ENCODE data around the gene MORN1. TPM values are rescaled to one million over a fixed set of nuclear protein-coding genes. Genes with fewer than 3 reads are reported as not detected.

MORN1 gene
- total and polyA plus RNA-seq, 2 experiments from 2014 or later, result 4.8 to 11.1 TPM

DNA sequence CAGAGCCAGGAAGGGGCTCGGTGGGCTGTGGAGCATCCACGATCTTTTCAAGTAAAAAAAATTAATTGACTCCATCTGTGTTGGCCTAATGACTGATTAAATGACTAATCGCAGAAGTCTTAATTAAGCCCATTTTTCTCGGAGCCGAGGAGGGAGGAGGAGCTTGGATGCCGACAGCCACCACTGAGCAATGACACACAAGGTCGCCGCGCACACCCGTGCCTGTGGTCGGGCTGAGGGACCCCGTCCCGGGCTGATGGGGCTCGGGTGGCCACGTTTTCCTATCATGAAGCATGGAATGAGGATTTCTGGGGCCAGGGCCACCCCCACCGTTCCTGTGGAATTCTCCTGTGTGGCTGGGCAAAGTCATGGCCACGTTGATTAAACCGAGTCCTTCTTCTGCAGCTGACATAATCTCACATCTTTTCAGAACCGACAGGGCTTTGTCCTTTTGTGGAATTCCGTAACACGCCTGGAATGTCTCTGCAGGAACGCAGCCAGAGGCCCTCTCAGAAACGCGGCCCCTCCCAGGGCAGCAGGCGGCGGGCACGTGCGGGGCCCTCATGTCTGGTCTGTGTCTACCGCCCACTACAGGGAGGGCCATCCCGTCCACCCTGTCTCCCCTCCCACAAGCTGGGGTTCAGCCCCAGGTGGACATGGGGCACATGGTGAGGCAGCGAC is 60.7 kb downstream of the MORN1 start (continued):
- TF ChIP-seq, protein P1, sequence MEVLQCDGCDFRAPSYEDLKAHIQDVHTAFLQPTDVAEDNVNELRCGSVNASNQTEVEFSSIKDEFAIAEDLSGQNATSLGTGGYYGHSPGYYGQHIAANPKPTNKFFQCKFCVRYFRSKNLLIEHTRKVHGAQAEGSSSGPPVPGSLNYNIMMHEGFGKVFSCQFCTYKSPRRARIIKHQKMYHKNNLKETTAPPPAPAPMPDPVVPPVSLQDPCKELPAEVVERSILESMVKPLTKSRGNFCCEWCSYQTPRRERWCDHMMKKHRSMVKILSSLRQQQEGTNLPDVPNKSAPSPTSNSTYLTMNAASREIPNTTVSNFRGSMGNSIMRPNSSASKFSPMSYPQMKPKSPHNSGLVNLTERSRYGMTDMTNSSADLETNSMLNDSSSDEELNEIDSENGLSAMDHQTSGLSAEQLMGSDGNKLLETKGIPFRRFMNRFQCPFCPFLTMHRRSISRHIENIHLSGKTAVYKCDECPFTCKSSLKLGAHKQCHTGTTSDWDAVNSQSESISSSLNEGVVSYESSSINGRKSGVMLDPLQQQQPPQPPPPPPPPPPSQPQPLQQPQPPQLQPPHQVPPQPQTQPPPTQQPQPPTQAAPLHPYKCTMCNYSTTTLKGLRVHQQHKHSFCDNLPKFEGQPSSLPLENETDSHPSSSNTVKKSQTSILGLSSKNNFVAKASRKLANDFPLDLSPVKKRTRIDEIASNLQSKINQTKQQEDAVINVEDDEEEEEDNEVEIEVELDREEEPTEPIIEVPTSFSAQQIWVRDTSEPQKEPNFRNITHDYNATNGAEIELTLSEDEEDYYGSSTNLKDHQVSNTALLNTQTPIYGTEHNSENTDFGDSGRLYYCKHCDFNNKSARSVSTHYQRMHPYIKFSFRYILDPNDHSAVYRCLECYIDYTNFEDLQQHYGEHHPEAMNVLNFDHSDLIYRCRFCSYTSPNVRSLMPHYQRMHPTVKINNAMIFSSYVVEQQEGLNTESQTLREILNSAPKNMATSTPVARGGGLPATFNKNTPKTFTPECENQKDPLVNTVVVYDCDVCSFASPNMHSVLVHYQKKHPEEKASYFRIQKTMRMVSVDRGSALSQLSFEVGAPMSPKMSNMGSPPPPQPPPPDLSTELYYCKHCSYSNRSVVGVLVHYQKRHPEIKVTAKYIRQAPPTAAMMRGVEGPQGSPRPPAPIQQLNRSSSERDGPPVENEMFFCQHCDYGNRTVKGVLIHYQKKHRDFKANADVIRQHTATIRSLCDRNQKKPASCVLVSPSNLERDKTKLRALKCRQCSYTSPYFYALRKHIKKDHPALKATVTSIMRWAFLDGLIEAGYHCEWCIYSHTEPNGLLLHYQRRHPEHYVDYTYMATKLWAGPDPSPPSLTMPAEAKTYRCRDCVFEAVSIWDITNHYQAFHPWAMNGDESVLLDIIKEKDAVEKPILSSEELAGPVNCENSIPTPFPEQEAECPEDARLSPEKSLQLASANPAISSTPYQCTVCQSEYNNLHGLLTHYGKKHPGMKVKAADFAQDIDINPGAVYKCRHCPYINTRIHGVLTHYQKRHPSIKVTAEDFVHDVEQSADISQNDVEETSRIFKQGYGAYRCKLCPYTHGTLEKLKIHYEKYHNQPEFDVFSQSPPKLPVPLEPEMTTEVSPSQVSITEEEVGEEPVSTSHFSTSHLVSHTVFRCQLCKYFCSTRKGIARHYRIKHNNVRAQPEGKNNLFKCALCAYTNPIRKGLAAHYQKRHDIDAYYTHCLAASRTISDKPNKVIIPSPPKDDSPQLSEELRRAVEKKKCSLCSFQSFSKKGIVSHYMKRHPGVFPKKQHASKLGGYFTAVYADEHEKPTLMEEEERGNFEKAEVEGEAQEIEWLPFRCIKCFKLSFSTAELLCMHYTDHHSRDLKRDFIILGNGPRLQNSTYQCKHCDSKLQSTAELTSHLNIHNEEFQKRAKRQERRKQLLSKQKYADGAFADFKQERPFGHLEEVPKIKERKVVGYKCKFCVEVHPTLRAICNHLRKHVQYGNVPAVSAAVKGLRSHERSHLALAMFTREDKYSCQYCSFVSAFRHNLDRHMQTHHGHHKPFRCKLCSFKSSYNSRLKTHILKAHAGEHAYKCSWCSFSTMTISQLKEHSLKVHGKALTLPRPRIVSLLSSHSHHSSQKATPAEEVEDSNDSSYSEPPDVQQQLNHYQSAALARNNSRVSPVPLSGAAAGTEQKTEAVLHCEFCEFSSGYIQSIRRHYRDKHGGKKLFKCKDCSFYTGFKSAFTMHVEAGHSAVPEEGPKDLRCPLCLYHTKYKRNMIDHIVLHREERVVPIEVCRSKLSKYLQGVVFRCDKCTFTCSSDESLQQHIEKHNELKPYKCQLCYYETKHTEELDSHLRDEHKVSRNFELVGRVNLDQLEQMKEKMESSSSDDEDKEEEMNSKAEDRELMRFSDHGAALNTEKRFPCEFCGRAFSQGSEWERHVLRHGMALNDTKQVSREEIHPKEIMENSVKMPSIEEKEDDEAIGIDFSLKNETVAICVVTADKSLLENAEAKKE (CRISPR knock-in tag; IDR thresholded peaks at IDR 0.05), result no peak

- H3K27ac ChIP-seq (ENCODE audit: low read depth), result no peak overlapping the region
These were observed 61.3 kb downstream of the MORN1 start for GRCh38 chr1:2330035-2330434.

More at GRCh38 chr1:2330035-2330434, 61.3 kb downstream of the MORN1 start:
- H3K27me3 Mint-ChIP-seq (ENCODE audit: insufficient read depth, low read depth, poor library complexity), result peaks cover 8% of the 10 kb centered on the region
- Histone ChIP-seq H2AFZ (no peak overlapping the region), H3K36me3 (ENCODE audit: insufficient read depth) (no peaks in the 10 kb centered on the region), H3K4me3 (no peak overlapping the region), H3K27me3 (ENCODE audit: insufficient read depth) (no peaks in the 10 kb centered on the region), H3K4me1 (ENCODE audit: insufficient read depth) (no peaks in the 10 kb centered on the region), H3K4me2 (no peak overlapping the region), H3K79me2 (replicated peaks; ENCODE audit: insufficient read depth) (no peaks in the 10 kb centered on the region), H4K20me1 (replicated peaks; ENCODE audit: insufficient read depth) (no peaks in the 10 kb centered on the region), H3K9me2 (ENCODE audit: insufficient read depth) (no peaks in the 10 kb centered on the region), H3F3A (replicated peaks; ENCODE audit: low read depth) (no peaks in the 10 kb centered on the region; the same call in 1 of the 2 replicates)
- TF ChIP-seq NANOG (IDR thresholded peaks at IDR 0.05; ENCODE audit: borderline replicate concordance) (no peak), ZNF114 (CRISPR knock-in tag; IDR thresholded peaks at IDR 0.05) (no peak), POLR2AphosphoS5 (IDR thresholded peaks at IDR 0.05; ENCODE audit: low read depth) (no peak), REST (IDR thresholded peaks at IDR 0.05; ENCODE audit: unreplicated experiment) (no peak)
- TF ChIP-seq, protein P2, sequence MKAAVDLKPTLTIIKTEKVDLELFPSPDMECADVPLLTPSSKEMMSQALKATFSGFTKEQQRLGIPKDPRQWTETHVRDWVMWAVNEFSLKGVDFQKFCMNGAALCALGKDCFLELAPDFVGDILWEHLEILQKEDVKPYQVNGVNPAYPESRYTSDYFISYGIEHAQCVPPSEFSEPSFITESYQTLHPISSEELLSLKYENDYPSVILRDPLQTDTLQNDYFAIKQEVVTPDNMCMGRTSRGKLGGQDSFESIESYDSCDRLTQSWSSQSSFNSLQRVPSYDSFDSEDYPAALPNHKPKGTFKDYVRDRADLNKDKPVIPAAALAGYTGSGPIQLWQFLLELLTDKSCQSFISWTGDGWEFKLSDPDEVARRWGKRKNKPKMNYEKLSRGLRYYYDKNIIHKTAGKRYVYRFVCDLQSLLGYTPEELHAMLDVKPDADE (IDR thresholded peaks at IDR 0.05), result no peak
- TF ChIP-seq, protein P3, sequence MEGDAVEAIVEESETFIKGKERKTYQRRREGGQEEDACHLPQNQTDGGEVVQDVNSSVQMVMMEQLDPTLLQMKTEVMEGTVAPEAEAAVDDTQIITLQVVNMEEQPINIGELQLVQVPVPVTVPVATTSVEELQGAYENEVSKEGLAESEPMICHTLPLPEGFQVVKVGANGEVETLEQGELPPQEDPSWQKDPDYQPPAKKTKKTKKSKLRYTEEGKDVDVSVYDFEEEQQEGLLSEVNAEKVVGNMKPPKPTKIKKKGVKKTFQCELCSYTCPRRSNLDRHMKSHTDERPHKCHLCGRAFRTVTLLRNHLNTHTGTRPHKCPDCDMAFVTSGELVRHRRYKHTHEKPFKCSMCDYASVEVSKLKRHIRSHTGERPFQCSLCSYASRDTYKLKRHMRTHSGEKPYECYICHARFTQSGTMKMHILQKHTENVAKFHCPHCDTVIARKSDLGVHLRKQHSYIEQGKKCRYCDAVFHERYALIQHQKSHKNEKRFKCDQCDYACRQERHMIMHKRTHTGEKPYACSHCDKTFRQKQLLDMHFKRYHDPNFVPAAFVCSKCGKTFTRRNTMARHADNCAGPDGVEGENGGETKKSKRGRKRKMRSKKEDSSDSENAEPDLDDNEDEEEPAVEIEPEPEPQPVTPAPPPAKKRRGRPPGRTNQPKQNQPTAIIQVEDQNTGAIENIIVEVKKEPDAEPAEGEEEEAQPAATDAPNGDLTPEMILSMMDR (conservative IDR thresholded peaks at IDR 0.05; ENCODE audit: low read depth in 2 of 2), result no peak
- no peaks in the 10 kb centered on the region; the same call in 2 of the 3 replicates for H3K4me1 Mint-ChIP-seq
- H3K4me3 Mint-ChIP-seq, result no peak overlapping the region
- H3K36me3 Mint-ChIP-seq (ENCODE audit: low read depth), result peaks cover 8% of the 10 kb centered on the region; the same call in 1 of the 3 replicates
- DNase-seq (ENCODE audit: low spot score) (no peak), ATAC-seq (no peak)
- H3K27ac Mint-ChIP-seq, result no peak overlapping the region
- H3K9me3 Mint-ChIP-seq, result peaks cover 15% of the 10 kb centered on the region

Measured in GM23338 (cell line).